GM19452 (cell line): ENCODE measurements around the gene PSD.

Source experiments
- ATAC-seq: cut with Tn5 transposase; IDR thresholded peaks from one replicate; pipeline ENCODE4 v1.9.1; 2021; ENCODE audit not compliant: unreplicated experiment

The PSD gene

GRCh38 chr10:102420714-102421506 lies 2.3 kb upstream of the PSD start, which contains the start of gene FBXL15:
FBXL15 (plus strand) TSS chr10:102420836; CDS start chr10:102421130, 294 bp downstream.
- ATAC-seq: peak; percentile 71

GRCh38 chr10:102420181-102420713 lies 1.7 kb upstream of the PSD start:
- ATAC-seq: no peak

GRCh38 chr10:102419269-102420180 lies 940 bp upstream of the PSD start:
- ATAC-seq: no peak

GRCh38 chr10:102416695-102417094 lies 1.9 kb downstream of the PSD start:
- ATAC-seq: no peak

GRCh38 chr10:102416283-102416682 lies 2.3 kb downstream of the PSD start:
- no peak for ATAC-seq

GRCh38 chr10:102414749-102415148 lies 3.8 kb downstream of the PSD start:
- ATAC-seq: no peak

GRCh38 chr10:102413806-102414561 lies 4.6 kb downstream of the PSD start:
- ATAC-seq: no peak

- ATAC-seq: no peak
Measured at GRCh38 chr10:102413053-102413705, 5.4 kb downstream of the PSD start.

GRCh38 chr10:102412293-102412692 lies 6.3 kb downstream of the PSD start:
- ATAC-seq: no peak

GRCh38 chr10:102411341-102412255 lies 7.0 kb downstream of the PSD start:
- ATAC-seq: no peak

- no peak for ATAC-seq
Measured at GRCh38 chr10:102410429-102411073, 8.0 kb downstream of the PSD start.

- ATAC-seq: no peak
Measured at GRCh38 chr10:102409604-102410428, 8.8 kb downstream of the PSD start.

- ATAC-seq: no peak
Measured at GRCh38 chr10:102408728-102409603, 9.6 kb downstream of the PSD start.

- ATAC-seq: no peak
Measured at GRCh38 chr10:102408131-102408727, 10.4 kb downstream of the PSD start.

GRCh38 chr10:102407425-102408130 lies 11.0 kb downstream of the PSD start:
- ATAC-seq: no peak

GRCh38 chr10:102406815-102407214 lies 11.8 kb downstream of the PSD start:
- no peak for ATAC-seq
